ENCODE data around the gene SRI.
"Not testable (repeated sequence)": the region's sequence is repeated elsewhere in the genome, so short reads cannot be mapped to it uniquely, and the experiment has no call there.

Gene SRI

DNA sequence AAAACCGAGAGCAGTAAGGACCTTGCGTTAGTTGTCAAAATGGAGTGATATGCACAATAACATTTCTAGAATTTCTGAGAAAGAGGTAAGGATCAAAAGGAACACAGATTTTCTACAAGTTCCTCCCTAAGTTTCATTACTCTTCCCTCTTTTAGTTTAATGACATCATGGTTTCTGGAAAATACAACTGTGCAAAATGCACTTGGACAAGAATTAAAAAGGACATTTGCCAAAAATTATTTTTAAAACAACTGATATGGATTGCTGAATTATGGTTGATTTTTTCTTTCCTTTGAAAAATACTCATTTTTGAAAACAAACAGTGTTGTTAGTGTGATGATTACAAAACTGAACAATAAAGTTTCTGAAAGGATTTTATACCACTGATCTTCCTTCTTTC, 52.1 kb downstream of the SRI start:
- Histone ChIP-seq H3K9me3 (no peaks in the 10 kb centered on the region), H3K4me1 (peaks cover 7% of the 10 kb centered on the region), H3K4me3 (ENCODE audit: low read depth, low read length) (no peak overlapping the region), H3K36me3 (no peaks in the 10 kb centered on the region), H3K27me3 (no peaks in the 10 kb centered on the region)
- TF ChIP-seq, protein P1, sequence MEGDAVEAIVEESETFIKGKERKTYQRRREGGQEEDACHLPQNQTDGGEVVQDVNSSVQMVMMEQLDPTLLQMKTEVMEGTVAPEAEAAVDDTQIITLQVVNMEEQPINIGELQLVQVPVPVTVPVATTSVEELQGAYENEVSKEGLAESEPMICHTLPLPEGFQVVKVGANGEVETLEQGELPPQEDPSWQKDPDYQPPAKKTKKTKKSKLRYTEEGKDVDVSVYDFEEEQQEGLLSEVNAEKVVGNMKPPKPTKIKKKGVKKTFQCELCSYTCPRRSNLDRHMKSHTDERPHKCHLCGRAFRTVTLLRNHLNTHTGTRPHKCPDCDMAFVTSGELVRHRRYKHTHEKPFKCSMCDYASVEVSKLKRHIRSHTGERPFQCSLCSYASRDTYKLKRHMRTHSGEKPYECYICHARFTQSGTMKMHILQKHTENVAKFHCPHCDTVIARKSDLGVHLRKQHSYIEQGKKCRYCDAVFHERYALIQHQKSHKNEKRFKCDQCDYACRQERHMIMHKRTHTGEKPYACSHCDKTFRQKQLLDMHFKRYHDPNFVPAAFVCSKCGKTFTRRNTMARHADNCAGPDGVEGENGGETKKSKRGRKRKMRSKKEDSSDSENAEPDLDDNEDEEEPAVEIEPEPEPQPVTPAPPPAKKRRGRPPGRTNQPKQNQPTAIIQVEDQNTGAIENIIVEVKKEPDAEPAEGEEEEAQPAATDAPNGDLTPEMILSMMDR (IDR thresholded peaks at IDR 0.05; ENCODE audit: low read depth, low read length), result no peak
- no peak for DNase-seq

DNA sequence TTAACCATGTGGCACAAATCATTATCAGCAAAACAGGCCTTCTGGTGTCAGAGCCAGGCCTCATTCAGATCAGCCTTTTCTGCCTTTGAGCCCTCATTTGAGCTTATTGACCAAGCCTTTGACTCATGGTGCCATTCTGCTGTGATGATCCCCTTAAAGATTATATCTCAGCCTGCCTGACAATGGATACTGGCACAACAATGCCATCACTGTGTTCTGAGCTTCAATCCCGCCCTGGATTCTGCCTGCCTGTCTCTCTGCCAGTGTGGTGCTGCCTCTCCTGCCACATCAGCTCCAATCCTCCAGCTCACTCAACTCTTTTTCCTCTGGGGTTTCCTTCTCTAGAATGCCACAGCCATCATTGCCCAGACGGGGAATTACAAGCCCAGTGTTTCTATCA, 52.6 kb downstream of the SRI start:
- no peaks in the 10 kb centered on the region for H3K27me3 ChIP-seq
- no peak overlapping the region for H3K4me3 ChIP-seq (ENCODE audit: low read depth, low read length)
- H3K4me1 ChIP-seq, result peaks cover 7% of the 10 kb centered on the region
- H3K36me3 ChIP-seq, result no peaks in the 10 kb centered on the region
- H3K9me3 ChIP-seq, result no peaks in the 10 kb centered on the region
- DNase-seq, result peak; percentile 48
- TF ChIP-seq, protein P1 (IDR thresholded peaks at IDR 0.05; ENCODE audit: low read depth, low read length), result no peak

DNA sequence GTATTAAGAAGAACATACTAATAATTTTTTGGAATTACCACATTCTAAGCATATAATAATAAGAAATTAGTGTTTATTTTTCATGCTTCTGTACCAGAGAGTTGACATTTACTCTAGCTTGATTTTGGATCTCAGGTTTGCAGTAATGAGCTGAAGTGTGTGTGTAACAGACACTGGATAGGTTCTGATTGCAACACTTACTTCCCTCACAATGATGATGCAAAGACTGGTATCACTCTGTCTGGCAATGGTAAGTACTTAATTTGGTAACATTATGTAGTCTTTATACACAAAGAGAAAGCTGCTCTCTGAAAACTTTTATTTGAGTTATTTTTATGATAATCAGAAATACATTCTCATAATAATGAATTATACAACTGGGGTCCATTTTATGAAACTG, 54.1 kb downstream of the SRI start:
- Histone ChIP-seq H3K9me3 (no peaks in the 10 kb centered on the region), H3K27me3 (no peaks in the 10 kb centered on the region), H3K4me1 (peaks cover 7% of the 10 kb centered on the region), H3K36me3 (0 out of 2 replicates have a peak, but pooled peaks cover 2% of the 10 kb centered on the region), H3K4me3 (ENCODE audit: low read depth, low read length) (no peak overlapping the region)
- TF ChIP-seq, protein P1 (IDR thresholded peaks at IDR 0.05; ENCODE audit: low read depth, low read length), result no peak
- DNase-seq, result no peak

DNA sequence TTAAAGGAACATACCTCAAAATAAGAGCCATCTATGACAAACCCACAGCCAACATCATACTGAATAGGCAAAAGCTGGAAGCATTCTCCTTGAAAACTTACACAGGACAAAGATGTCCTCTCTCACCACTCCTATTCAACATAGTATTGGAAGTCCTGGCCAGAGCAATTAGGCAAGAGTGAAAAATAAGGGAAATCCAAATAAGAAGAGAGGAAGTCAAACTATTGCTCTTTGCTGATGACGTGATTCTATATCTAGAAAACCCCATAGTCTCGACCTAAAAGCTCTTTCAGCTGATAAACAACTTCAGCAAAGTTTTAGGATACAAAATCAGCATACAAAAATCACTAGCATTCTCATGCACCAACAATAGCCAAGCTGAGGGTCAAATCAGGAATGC, 60.1 kb downstream of the SRI start:
- not testable (repeated sequence) for H3K9me3 ChIP-seq; H3K4me3 ChIP-seq (ENCODE audit: low read depth, low read length); H3K27me3 ChIP-seq; DNase-seq; H3K4me1 ChIP-seq
- H3K36me3 ChIP-seq, result peaks cover 12% of the 10 kb centered on the region; the same call in 1 of the 2 replicates

DNA sequence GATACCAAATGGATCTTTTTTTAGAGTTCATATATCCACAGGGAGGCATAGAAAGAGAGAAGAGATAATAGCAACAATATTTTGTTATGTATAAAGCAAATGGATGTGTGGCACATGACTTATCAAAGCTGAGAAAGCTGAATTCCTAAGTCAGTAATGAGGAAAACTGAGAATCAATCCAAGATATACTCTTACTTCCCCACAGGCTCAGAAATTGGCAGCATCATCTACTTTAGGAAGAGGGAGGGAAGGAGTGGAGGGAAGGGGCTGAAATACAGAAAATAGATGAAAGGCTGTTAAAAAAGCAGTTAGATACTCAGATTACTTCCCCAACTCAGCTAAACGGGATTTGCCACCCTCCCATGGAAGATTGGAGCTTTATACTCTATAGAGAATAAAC, 63.5 kb downstream of the SRI start:
- no peak overlapping the region for H3K4me3 ChIP-seq (ENCODE audit: low read depth, low read length)
- no peak for DNase-seq
- H3K4me1 ChIP-seq, result no peaks in the 10 kb centered on the region
- no peaks in the 10 kb centered on the region for H3K27me3 ChIP-seq
- TF ChIP-seq, protein P1 (IDR thresholded peaks at IDR 0.05; ENCODE audit: low read depth, low read length), result no peak
- H3K36me3 ChIP-seq, result peaks cover 10% of the 10 kb centered on the region; the same call in 1 of the 2 replicates
- no peaks in the 10 kb centered on the region for H3K9me3 ChIP-seq

DNA sequence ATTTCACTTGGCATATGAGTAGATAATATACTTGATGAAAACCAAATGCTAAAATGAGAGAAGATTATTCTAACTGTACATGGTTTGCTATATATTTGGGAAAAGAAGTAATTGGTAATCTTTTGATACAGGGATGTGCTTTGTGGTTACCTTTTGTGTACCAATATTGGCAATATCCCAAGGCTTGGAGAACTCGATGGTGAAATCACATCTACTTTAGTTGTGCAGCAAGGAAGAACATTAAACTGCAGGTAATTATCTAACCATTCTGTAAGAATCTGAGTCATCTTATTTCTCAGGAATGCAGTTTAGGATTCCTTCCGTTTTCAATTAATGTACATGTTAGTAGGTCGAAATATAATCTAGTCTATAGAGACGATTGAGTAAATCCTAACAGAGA, 64.1 kb downstream of the SRI start:
- Histone ChIP-seq H3K27me3 (no peaks in the 10 kb centered on the region), H3K9me3 (no peaks in the 10 kb centered on the region), H3K36me3 (peaks cover 10% of the 10 kb centered on the region; the same call in 1 of the 2 replicates), H3K4me3 (ENCODE audit: low read depth, low read length) (no peak overlapping the region), H3K4me1 (no peaks in the 10 kb centered on the region)
- TF ChIP-seq, protein P1 (IDR thresholded peaks at IDR 0.05; ENCODE audit: low read depth, low read length), result no peak
- no peak for DNase-seq

Data from BE2C (cell line).